Kidney epithelial cell (primary cell): ENCODE results near the gene OR2V2. TPM values are rescaled to one million over a fixed set of nuclear protein-coding genes. Genes with fewer than 3 reads are reported as not detected.
A peak's percentile ranks its signal among the peaks of the same experiment; 100 is the strongest.

Experiments
- DNase-seq: peaks from one replicate; pipeline ENCODE4 v3.0.0-alpha.2; 2010; ENCODE audit warnings: low read depth
- H3K27me3 ChIP-seq: 2 replicates; pipeline ENCODE4 v1.6.0; 2011; ENCODE audit warnings: low read length; ENCODE audit not compliant: control insufficient read depth, insufficient read depth
- H3K36me3 ChIP-seq: 2 replicates; pipeline ENCODE4 v1.5.1; 2011; ENCODE audit warnings: low read length; ENCODE audit not compliant: control insufficient read depth, insufficient read depth
- H3K4me3 ChIP-seq: 2 replicates; pipeline ENCODE4 v1.5.1; 2011; ENCODE audit warnings: low read depth, mild to moderate bottlenecking, control low read depth, low read length
- total RNA-seq: library from RNA; depleted of rRNA; stranded (reverse); fragments of >200 nt; gene quantifications from 2 replicates; pipeline ENCODE4 v1.2.3, GENCODE V29; 2015
- TF ChIP-seq, protein P1 (sequence below): IDR thresholded peaks from 2 replicates; pipeline ENCODE4 v1.5.1; 2011; ENCODE audit warnings: mild to moderate bottlenecking, moderate library complexity, low read length, control low read depth, inconsistent platforms; ENCODE audit not compliant: insufficient read depth, poor library complexity, severe bottlenecking

OR2V2 gene
- total RNA-seq, 1 donor from 2014 or later = not detected

GRCh38 chr5:181152406-181152805 lies 5.0 kb downstream of the OR2V2 start:
- H3K4me3 ChIP-seq = no peak overlapping the region
- H3K27me3 ChIP-seq = peaks cover 2% of the 10 kb centered on the region
- no peaks in the 10 kb centered on the region for H3K36me3 ChIP-seq
- TF ChIP-seq, protein P1, sequence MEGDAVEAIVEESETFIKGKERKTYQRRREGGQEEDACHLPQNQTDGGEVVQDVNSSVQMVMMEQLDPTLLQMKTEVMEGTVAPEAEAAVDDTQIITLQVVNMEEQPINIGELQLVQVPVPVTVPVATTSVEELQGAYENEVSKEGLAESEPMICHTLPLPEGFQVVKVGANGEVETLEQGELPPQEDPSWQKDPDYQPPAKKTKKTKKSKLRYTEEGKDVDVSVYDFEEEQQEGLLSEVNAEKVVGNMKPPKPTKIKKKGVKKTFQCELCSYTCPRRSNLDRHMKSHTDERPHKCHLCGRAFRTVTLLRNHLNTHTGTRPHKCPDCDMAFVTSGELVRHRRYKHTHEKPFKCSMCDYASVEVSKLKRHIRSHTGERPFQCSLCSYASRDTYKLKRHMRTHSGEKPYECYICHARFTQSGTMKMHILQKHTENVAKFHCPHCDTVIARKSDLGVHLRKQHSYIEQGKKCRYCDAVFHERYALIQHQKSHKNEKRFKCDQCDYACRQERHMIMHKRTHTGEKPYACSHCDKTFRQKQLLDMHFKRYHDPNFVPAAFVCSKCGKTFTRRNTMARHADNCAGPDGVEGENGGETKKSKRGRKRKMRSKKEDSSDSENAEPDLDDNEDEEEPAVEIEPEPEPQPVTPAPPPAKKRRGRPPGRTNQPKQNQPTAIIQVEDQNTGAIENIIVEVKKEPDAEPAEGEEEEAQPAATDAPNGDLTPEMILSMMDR = no peak
- DNase-seq = peak; percentile 61

DNA sequence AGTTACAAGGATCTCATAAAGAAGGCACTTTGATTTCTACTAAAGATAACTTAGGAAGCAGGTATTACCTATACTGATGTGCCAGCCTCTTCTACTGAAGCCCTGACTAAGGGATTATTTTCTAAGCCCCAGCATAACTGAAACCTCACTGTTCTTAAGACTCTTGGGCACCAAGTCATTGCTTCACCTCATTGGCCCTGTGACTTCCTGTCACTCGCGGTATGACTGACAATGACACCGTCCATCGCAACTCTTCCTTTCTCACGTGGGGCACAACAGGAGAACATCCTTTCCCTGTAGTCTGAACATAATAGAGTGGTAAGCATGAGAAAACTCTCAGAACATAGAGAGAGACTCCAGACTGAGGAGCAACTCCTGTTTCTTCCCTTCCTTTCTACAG lies 6.4 kb downstream of the OR2V2 start:
- DNase-seq = no peak
- no peaks in the 10 kb centered on the region for H3K27me3 ChIP-seq
- TF ChIP-seq, protein P1 = no peak
- H3K4me3 ChIP-seq = no peak overlapping the region
- no peaks in the 10 kb centered on the region for H3K36me3 ChIP-seq

GRCh38 chr5:181156758-181157157 lies 9.4 kb downstream of the OR2V2 start:
- H3K36me3 ChIP-seq = no peaks in the 10 kb centered on the region
- no peak for DNase-seq
- no peaks in the 10 kb centered on the region for H3K27me3 ChIP-seq
- no peak overlapping the region for H3K4me3 ChIP-seq
- TF ChIP-seq, protein P1 = no peak

- no peak for DNase-seq
- no peaks in the 10 kb centered on the region for H3K36me3 ChIP-seq
- H3K27me3 ChIP-seq = no peaks in the 10 kb centered on the region
- TF ChIP-seq, protein P1 = no peak
- no peak overlapping the region for H3K4me3 ChIP-seq
Measured at GRCh38 chr5:181158869-181159268, 11.5 kb downstream of the OR2V2 start.

- Histone ChIP-seq H3K36me3 (no peaks in the 10 kb centered on the region), H3K27me3 (peaks cover under 1% of the 10 kb centered on the region), H3K4me3 (no peak overlapping the region)
- no peak for DNase-seq
- TF ChIP-seq, protein P1 = peak; percentile 95
Measured at GRCh38 chr5:181159286-181160151, 12.1 kb downstream of the OR2V2 start.
